ENCODE measurements around the gene RPS6KL1.

RPS6KL1 gene

DNA sequence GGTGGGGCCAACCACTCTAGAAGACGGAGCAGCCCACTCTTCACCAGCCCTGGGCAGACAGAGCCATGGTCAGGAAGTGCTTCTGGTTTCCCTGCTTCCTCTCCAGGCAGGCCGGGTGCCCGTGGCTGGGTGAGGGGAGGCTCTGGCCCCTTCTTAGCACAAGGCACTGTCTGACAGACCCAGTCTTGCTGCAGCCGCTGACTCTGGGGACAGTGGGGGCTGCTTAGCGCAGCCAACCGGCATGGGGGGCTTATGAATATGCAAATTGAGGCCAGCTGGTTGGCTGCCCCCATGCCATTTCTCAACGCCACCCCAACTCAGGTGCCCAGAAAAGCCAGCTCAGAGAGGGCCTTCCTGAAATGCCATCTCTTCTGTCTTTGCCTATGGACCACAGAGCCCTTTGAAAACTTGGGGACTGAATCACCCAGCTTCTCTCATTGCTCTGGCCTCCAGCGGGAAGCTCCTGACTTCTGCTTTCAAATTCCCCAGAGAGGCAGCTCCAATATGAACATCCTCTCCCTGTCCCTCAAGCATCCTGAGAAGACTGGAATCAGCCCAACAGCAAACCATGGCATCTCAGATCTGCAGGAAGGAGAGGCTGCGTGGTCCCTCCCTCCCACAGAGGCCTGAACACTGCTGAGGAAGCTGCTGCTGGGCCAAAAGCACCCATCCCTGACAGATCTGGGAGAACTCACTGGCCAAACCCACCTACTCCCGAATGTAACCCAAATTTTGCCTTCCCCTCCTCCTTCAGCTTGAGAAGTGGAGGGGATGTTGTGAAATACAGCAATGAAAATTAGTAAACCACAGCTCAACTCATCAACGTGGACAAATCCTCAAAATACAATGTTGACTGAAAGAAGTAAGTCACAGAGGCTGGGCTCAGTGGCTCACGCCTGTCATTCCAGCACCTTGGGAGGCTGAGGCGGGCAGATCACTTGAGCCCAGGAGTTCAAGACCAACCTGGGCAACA, 46.8 kb downstream of the RPS6KL1 start, which contains the start of gene PROX2:
PROX2 (minus strand) TSS at position 205 of the 973 bp plus-strand sequence. CDS start 12,311 bp downstream, outside the sequence.
- H3K9ac ChIP-seq (ENCODE audit: low read depth, low read length), result no peak within 1 kb of the TSS
- TF ChIP-seq, protein P1, sequence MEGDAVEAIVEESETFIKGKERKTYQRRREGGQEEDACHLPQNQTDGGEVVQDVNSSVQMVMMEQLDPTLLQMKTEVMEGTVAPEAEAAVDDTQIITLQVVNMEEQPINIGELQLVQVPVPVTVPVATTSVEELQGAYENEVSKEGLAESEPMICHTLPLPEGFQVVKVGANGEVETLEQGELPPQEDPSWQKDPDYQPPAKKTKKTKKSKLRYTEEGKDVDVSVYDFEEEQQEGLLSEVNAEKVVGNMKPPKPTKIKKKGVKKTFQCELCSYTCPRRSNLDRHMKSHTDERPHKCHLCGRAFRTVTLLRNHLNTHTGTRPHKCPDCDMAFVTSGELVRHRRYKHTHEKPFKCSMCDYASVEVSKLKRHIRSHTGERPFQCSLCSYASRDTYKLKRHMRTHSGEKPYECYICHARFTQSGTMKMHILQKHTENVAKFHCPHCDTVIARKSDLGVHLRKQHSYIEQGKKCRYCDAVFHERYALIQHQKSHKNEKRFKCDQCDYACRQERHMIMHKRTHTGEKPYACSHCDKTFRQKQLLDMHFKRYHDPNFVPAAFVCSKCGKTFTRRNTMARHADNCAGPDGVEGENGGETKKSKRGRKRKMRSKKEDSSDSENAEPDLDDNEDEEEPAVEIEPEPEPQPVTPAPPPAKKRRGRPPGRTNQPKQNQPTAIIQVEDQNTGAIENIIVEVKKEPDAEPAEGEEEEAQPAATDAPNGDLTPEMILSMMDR (IDR thresholded peaks at IDR 0.05; ENCODE audit: borderline replicate concordance, extremely low read depth, low read length, poor library complexity, severe bottlenecking), result no peak
- no peak for TF ChIP-seq EZH2 (IDR thresholded peaks at IDR 0.05; ENCODE audit: borderline replicate concordance, low read depth, low read length, severe bottlenecking)
- no peaks in the 10 kb centered on the region for H4K20me1 ChIP-seq (ENCODE audit: insufficient read depth, low read length)
- H3K27ac ChIP-seq (ENCODE audit: low read length), result no peak within 1 kb of the TSS
- no peaks in the 10 kb centered on the region for H3K36me3 ChIP-seq (ENCODE audit: insufficient read depth, low read length)
- no peak within 1 kb of the TSS for H3K4me3 ChIP-seq (ENCODE audit: low read depth in 1 of 2, low read length in 2 of 2)
- H3K4me2 ChIP-seq (ENCODE audit: insufficient read depth, low read length), result no peak within 1 kb of the TSS
- DNase-seq (peak; percentile 11), ATAC-seq (ENCODE audit: insufficient read depth, low read depth) (peak; percentile 67)
- H3K79me2 ChIP-seq (ENCODE audit: insufficient read depth, low read length), result peaks cover 4% of the 10 kb centered on the region
- H3K4me1 ChIP-seq (ENCODE audit: insufficient read depth, low read length), result peaks cover 9% of the 10 kb centered on the region
- H3K27me3 ChIP-seq (ENCODE audit: insufficient read depth, low read length, poor library complexity), result no peaks in the 10 kb centered on the region
- H3K9me3 ChIP-seq (ENCODE audit: insufficient read depth, low read length, severe bottlenecking), result no peaks in the 10 kb centered on the region
- H2AFZ ChIP-seq (ENCODE audit: low read depth, low read length), result no peak within 1 kb of the TSS

DNA sequence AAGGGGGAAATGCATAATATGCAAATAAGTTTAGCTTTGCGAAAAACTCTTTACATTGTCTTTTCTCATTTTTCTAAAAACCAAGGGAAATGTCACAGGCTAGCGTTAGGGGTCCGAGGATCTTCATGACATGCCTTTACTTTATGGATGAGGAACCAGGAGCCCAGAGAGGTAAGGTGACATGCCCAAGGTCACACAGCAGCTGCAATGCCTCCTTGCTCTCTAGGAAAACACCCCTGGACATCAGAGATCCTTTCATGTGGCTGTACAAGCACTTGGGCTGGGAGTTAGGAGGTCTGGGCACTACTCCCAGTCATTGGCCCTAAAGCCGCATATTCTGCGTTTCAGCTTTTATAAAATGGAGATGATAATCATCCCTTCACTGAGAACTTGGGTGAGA, 47.9 kb downstream of the RPS6KL1 start:
- DNase-seq (no peak), ATAC-seq (ENCODE audit: insufficient read depth, low read depth) (no peak)
- H3K27ac ChIP-seq (ENCODE audit: low read length), result no peak overlapping the region
- H3K4me2 ChIP-seq (ENCODE audit: insufficient read depth, low read length), result no peak overlapping the region
- H3K27me3 ChIP-seq (ENCODE audit: insufficient read depth, low read length, poor library complexity), result no peaks in the 10 kb centered on the region
- no peaks in the 10 kb centered on the region for H4K20me1 ChIP-seq (ENCODE audit: insufficient read depth, low read length)
- H3K4me1 ChIP-seq (ENCODE audit: insufficient read depth, low read length), result peaks cover 3% of the 10 kb centered on the region; the same call in 1 of the 2 replicates
- no peaks in the 10 kb centered on the region for H3K79me2 ChIP-seq (ENCODE audit: insufficient read depth, low read length)
- H3K9ac ChIP-seq (ENCODE audit: low read depth, low read length), result no peak overlapping the region
- H3K4me3 ChIP-seq (ENCODE audit: low read depth in 1 of 2, low read length in 2 of 2), result no peak overlapping the region
- H3K9me3 ChIP-seq (ENCODE audit: insufficient read depth, low read length, severe bottlenecking), result no peaks in the 10 kb centered on the region
- H2AFZ ChIP-seq (ENCODE audit: low read depth, low read length), result no peak overlapping the region
- no peaks in the 10 kb centered on the region for H3K36me3 ChIP-seq (ENCODE audit: insufficient read depth, low read length)
- TF ChIP-seq, protein P1 (IDR thresholded peaks at IDR 0.05; ENCODE audit: borderline replicate concordance, extremely low read depth, low read length, poor library complexity, severe bottlenecking), result no peak
- no peak for TF ChIP-seq EZH2 (IDR thresholded peaks at IDR 0.05; ENCODE audit: borderline replicate concordance, low read depth, low read length, severe bottlenecking)

DNA sequence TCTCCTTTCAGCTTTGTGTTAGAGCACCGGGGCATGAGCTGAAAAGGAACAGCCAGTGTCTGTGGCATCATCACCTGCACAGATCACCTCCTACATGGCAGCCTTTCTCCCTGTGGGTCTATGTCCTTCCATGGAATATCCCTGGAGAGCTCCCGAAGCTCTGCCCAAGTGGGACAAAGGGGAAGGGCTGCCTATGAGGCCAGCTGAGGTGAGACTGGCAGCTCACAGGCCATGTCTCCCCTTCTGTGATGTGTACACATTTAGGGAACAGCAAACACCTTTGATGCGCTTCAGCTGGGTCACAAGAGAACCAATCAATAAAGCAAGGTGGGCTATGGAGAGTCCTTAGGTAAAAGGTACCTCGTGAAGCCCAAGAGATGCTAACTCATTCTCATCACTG, 51.2 kb downstream of the RPS6KL1 start:
- no peaks in the 10 kb centered on the region for H3K9me3 ChIP-seq (ENCODE audit: insufficient read depth, low read length, severe bottlenecking)
- H3K4me2 ChIP-seq (ENCODE audit: insufficient read depth, low read length), result no peak overlapping the region
- no peaks in the 10 kb centered on the region for H3K36me3 ChIP-seq (ENCODE audit: insufficient read depth, low read length)
- no peak for DNase-seq
- ATAC-seq (ENCODE audit: insufficient read depth, low read depth), result no peak
- no peak overlapping the region for H3K9ac ChIP-seq (ENCODE audit: low read depth, low read length)
- H3K4me1 ChIP-seq (ENCODE audit: insufficient read depth, low read length), result peaks cover 3% of the 10 kb centered on the region; the same call in 1 of the 2 replicates
- H2AFZ ChIP-seq (ENCODE audit: low read depth, low read length), result no peak overlapping the region
- no peaks in the 10 kb centered on the region for H3K79me2 ChIP-seq (ENCODE audit: insufficient read depth, low read length)
- H4K20me1 ChIP-seq (ENCODE audit: insufficient read depth, low read length), result no peaks in the 10 kb centered on the region
- no peak for TF ChIP-seq EZH2 (IDR thresholded peaks at IDR 0.05; ENCODE audit: borderline replicate concordance, low read depth, low read length, severe bottlenecking)
- TF ChIP-seq, protein P1 (IDR thresholded peaks at IDR 0.05; ENCODE audit: borderline replicate concordance, extremely low read depth, low read length, poor library complexity, severe bottlenecking), result no peak
- no peaks in the 10 kb centered on the region for H3K27me3 ChIP-seq (ENCODE audit: insufficient read depth, low read length, poor library complexity)
- H3K27ac ChIP-seq (ENCODE audit: low read length), result no peak overlapping the region
- no peak overlapping the region for H3K4me3 ChIP-seq (ENCODE audit: low read depth in 1 of 2, low read length in 2 of 2)

Data from DND-41 (cell line).